LHCN-M2 (cell line): Measurements from ENCODE around the gene SYNGR1. TPM values are rescaled to one million over a fixed set of nuclear protein-coding genes. Genes with fewer than 3 reads are reported as not detected.
"Not testable (repeated sequence)": the region's sequence is repeated elsewhere in the genome, so short reads cannot be mapped to it uniquely, and the experiment has no call there.

Experiments used
- DNase-seq: peaks from one replicate; pipeline ENCODE4 v3.0.0-alpha.2; 2012; ENCODE audit warnings: low read depth
- total RNA-seq: library from RNA; depleted of rRNA; stranded (reverse); fragments of >200 nt; gene quantifications from 2 replicates; pipeline ENCODE4 v1.2.3, GENCODE V29; 2014

SYNGR1 gene
- total RNA-seq, 1 experiment from 2014 or later, result 4.0 TPM

DNA sequence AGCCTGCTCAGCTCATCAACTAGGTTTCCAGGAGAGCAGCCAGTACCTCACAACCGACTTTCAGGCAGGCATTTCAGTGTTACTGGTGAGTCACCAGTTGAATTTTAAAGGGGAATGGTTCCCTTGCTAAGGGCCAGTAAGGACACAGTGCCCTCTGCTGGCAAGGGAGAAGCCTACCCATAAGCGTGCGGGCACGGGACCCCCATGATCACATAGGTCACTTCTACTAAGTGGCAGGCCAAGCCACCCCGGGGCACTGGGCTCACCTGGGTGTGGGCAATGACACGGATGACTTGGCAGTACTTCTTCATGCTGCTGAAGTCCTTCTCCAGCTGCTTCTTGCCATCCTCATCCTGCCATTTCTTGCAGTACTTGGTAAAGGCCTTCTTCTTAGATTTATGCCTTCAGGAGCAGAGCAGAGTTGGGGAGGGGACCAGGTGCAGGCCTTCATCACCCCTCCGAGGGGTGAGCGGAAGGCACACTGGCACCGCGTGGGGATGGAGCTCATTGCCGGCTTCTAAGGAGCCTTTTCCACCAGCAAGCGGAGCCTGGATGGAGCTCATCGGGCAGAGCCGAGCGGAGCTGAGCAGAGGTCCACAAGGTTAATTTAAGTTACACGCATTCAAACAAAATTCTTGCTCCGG lies 33.2 kb upstream of the SYNGR1 start:
- DNase-seq, result peak; percentile 92

DNA sequence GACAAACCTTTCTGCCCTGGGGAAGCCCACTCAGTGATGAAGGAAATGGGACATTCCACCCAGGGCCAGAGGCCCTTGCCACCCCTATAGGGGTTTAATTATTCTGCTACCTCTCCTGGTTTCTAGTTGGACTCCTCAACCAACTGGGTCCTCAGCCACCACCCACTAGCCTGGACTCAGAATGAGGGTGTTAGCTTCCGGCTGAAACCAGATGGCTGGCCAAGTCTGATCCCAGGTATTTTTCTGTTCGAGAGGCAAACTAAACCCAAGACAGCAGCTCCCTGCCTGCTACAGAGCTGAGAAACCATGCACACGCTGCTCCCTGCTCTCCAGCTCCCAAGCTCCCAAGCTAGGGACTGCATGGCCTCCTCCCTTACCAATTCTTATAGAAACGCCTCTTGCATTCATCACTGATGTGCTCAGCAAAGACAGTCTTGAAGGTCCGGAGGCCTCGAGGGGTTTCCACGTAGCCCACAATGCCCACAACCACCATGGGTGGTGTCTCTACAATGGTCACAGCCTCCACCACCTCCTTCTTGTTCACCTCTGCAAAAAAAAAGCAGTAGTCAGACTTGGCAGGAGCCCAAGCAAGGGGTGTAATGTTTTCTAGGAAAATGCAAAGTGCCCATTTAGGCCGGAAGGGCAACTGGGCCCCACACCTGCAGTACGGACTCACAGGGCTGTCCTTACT lies 32.6 kb upstream of the SYNGR1 start:
- DNase-seq, result no peak

DNA sequence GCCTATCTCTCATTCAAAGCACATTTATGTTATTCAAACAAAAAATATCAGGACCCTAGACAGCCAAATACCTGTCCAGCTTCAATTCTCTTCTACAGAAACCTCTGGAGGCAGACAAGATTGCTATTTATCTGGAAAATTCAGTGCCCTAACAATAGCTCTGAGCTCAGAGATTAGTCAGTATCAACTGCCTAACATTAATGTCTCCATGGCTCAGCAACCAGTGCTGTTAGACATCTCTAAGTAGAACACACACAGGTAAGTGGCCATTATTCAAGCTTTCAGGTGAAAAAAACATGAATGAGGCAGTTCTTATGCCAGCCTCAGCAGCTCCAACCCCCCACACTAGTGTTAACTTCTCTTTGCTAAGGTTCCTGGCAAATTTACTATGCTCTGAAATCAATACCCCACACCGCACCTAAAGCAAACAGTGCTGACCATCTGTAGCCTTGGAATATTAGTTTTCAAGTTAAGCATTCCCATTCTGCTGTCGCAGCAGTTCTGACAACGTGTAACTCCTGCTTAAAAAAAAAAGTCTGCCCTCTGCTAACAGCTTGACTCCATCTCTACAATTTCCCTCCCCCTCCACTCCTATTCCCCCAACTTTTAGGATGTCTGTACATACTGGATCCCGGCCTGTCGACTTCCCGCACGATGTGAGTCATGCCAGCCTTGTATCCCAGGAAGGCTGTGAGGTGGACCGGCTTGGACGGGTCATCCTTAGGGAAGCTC lies 31.9 kb upstream of the SYNGR1 start:
- DNase-seq, result peak; percentile 63

DNA sequence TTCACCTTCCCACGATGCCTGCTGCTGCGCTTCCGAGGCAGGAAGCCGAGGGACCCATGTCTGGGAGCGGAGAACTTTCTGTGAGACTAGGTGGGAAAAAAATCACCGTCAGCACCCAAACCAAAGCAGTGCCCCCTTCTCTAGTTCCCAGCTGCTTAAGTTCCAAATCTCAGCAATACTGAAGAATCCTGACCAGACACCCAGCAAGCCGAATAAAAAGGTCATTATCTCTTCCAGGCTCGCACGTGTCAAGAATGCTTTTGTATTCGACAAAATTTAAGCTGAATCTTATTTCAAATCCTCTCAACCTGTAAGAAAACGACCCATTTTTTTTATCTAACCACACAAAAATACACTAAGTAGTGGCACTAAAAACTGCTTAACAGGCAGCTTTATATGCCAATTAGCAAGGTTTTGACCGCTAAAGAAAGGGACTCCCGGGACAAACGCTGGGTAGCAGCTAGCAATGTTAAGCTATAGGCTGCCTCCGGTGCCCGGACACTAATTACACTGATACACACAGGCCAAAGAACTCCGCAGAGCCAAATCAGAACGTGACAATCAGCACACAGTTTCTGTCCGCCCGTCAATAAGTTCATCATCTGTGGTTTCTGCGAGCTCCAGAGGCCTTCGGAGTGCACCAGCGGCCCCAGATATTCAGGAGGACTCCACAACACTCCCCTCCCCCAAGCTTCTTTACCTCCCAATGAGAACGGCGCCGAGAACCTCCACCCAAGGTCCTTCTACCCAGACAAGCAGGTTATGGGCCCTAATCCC lies 31.1 kb upstream of the SYNGR1 start:
- no peak for DNase-seq

DNA sequence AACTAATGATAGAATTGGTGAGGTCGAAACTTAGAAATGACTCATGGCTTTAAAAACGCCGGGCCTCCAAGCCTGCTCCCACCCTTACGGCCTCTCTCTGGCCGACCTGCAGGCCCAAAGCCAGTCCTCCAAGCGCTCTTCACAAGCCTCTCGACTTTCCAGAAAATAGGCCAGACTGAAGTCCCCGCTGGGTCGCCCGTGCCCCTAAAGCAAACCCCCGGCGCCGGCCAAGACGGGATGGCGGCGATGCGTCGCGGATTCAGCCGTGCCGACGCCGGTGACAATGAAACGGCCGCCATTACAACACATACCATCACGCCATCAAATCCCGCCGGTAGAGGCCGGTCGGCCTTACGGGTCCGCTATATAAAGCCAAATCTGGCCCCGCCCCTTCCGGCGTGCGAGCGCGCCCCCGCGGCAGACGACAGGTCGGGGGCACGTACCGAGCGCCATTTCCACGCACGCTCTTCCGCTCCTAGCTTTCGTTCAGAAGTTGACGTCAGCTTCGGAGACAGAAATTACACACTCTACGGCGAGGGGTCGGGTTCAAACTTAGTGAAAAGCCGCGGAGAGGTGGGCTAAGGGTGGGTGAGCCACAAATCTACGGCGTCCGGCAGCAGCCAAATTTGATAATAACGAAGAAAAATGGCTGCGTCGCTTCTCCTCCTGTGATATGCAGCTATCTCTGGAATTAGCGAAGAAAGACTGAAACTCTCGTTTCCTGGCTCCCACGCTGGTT lies 30.3 kb upstream of the SYNGR1 start, which contains the start of gene RPL3:
Gene RPL3 (minus strand): TSS at position 340 of the 739 bp plus-strand sequence. CDS start 26 bp downstream, at position 314.
- peak; percentile 99 for DNase-seq

DNA sequence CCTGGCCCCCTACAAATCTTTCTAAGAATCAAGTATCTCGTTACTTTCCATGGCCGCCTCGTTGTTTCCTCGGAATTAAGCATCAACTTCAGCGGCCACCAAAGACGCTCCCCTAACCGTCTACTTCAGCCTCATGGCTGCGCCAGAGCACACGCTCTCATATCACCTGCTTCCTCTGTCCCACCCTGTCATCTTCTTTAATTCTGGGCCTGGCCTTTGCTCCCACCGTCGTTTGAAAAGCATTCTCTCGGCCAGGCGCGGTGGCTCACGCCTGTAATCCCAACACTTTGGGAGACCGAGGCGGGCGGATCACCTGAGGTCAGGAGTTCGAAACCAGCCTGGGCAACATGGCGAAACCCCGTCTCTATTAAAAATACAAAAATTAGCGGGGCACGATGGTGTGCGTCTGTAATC lies 29.2 kb upstream of the SYNGR1 start:
- not testable (repeated sequence) for DNase-seq

DNA sequence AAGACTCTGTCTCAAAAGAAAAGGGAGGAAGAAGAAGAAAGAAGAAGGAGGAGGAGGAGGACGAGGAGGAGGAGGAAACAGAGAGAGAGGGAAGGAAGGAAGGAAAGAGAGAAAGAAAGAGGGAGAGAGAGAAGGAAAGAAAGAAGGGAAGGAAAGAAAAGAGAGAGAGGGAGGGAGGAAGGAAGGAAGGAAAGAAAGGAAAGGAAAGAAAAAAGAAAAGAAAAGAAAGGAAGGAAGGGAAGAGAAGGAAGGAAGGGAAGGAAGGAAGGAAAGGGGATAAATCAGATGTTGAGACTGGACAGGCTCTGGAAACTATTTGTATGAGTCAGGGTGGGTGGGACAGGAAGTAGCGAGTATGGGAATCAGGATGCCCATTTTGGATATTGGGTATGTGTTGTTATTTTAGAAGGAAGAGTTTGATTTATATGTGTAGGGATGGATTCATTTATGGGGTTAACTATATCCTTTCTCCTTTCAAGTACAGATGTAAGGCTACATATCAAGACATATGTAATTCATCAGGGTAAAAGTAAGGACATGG lies 24.3 kb upstream of the SYNGR1 start:
- DNase-seq, result peak; percentile 29

DNA sequence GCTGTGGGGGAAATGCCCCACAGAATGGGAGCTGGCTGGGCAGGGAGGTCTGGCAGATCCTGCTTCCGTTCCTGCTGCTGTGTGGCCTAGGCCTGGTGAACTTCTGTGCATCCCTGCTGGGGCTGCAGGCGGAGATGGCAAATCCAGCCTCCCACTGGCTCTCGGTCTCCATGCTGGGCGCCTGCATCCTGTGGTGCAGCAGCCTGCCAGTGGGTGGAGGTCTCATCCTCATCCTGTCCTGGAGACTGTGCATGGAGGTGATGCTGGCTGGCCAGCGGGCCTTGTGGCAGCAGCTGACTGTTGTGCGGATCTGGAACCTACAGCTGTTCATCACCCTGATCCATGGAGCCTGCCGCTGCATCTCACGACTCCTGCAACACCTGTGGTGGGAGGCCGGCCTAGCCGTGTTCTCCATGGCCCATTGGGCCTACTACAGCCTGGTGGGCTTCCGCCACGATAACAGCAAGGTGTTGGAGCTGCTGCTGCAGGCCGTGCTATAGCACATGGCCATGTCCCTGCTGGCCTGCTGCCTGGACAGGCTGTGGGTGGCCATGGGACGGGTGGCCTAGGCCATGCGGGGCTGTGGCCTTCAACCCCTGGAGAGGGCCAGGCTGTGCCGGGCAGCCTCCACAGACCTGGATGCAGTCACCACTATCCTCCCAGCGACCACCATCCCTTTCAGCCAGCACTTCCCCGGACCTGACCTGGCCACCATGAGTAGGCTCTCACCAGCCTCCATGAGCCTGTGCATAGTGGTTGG lies 21.6 kb upstream of the SYNGR1 start:
- no peak for DNase-seq

DNA sequence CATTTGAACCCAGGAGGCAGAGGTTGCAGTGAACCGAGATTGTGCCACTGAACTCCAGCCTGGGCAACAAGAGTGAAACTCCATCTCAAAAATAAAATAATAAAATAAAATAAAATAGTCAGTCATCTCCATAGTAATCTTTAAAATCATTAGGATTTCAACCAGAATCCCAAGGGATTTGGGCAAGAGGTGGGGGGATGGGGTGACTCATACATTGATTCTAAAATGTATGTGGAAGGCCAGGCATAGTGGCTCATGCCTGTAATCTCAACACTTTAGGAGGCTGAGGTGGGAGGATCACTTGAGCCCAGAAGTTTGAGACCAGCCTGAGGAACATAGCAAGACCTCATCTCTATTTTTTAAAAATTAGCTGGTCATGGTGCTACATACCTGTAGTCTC lies 19.2 kb upstream of the SYNGR1 start:
- DNase-seq, result peak; percentile 29

DNA sequence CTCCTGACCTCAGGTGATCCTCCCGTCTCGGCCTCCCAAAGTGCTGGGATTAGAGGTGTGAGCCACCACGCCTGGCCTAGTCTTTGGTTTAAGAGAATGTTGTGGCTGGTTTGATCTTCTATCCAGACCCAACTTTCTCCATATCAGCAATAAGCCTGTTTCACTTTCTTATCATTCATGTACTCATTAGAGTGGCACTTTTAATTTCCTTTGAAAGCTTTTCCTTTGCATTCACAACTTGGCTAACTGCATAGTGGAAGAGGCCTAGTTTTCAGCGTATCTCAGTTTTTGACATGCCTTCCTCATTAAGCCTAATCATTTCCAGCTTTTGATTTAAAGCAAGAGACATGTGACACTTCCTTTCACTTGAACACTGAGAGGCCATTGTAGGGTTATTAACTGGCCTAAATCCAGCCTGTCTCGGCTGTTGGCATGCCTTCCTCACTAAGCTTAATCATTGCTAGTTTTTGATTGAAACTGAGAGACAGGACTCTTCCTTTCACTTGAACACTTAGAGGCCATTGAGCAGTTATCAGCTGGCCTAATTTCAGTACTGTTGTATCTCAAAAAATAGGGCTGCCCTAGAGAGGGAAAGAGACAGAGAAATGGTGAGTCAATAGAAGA lies 17.2 kb upstream of the SYNGR1 start:
- DNase-seq, result no peak

DNA sequence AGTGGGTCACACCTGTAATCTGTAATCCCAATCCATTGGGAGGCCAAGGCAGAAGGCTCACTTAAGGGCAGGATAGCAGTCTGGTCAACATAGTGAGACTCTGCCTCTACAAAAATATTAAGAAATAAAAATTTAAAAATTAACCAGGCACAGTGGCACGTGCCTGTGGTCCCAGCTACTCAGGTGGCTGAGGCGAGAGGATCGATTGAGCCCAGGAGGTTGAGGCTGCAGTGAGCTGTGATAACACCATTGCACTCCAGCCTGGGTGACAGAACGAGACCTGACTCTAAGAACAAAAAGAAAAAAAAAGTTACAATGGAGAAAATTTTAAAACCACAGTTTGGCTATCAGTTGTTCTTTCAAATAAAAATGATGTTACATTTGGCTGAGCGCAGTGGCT lies 13.4 kb upstream of the SYNGR1 start:
- no peak for DNase-seq

DNA sequence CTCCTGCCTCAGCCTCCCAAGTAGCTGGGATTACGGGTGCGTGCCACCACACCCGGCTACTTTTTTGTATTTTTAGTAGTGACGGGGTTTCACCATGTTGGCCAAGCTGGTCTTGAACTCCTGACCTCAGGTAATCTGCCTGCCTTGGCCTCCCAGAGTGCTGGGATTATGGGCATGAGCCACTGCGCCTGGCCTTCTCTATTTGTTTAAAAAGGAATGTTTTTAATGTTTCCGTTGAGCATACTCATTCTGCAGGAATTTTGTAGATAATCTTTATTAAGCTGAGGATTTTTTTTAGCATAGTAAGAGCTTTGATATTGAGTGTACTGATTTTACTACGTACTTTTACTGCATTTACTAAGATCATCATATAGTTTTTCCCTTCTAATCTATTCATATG lies 10.0 kb upstream of the SYNGR1 start:
- peak; percentile 39 for DNase-seq

DNA sequence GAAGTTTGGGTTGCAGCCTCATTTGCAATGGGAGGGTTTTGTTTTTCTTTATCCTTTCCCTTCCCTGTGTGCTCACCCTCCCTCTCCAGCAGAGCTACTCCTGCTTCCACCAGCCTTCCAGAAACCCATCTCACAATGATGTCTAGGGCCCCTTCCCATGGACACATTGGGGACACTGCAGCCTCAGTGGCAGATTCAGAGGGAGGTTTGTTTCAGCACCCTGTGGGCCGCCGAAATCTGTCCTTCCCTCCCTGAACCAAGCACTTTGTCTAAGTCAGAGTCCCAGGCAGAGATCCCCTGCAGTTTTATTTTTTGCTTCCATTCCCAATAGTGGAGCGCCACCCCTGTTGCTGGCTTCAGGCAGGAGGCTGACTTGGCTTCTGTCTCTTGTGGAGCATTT lies 8.6 kb upstream of the SYNGR1 start:
- no peak for DNase-seq

DNA sequence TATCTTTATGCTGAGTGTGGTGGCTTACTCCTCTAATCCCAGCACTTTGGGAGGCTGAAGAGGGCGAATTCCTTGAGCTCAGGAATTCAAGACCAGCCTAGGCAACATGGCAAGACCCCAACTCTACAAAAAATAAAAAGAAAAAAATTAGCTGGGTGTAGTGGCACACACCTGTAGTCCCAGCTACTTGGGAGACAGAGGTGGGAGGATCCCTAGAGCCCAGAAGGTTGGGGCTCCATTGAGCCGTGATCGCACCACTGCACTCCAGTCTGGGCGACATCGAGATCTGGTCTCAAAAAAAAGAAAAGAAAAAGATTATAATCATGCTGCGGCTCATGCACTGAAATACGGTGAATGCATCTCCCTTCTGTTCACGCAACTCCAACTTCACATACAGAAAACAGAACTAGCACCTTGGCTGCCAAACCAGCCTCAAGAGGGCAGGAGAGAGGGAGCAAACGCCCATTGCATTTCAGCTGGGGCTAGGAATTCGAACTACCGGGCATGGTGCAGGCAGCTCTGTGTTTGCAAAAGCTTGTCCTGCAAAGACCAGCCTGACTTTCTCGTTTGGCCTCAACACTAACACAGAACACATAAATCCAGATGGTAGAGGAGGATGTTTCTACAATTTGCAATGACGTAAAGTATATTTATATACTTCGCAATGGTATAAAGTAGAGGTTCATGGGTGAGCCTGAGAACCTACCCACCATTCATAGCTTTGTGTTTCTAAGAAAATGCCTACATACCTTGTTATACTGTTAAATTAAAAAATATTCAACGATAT lies 6.3 kb upstream of the SYNGR1 start:
- DNase-seq, result peak; percentile 27

DNA sequence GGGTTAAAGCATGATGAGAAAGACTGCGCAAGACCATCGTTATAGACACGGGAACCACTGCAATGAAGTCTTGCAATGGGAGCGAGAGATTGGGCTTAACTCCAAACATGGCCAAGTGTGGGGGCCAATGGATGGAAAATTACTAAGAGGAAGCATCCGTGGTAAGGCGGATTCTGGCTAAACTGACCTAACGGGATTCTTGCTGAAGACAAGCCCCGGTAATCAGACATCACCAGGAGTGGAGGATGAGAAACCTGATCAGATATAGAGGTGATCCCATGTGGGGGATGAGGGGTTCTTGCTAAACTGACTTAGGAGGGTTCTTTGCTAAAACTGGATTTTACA lies 5.8 kb upstream of the SYNGR1 start:
- DNase-seq, result no peak

DNA sequence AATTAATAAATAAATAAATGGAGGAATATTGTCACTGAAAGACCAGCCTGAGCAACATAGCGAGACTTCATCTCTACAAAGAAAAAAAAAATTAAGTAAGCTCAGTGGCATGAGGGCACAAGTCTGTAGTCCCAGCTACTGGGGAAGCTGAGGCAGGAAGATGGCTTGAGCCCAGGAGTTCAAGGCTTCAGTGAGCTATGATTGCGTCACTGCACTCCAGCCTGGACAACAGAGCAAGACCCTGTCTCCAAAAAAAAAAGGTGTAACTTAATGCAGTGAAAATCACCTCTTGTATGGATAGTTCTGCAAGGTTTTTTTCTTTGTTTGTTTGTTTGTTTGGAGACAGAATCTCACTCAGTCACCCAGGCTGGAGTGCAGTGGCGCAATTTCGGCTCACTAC lies 4.6 kb upstream of the SYNGR1 start:
- no peak for DNase-seq

DNA sequence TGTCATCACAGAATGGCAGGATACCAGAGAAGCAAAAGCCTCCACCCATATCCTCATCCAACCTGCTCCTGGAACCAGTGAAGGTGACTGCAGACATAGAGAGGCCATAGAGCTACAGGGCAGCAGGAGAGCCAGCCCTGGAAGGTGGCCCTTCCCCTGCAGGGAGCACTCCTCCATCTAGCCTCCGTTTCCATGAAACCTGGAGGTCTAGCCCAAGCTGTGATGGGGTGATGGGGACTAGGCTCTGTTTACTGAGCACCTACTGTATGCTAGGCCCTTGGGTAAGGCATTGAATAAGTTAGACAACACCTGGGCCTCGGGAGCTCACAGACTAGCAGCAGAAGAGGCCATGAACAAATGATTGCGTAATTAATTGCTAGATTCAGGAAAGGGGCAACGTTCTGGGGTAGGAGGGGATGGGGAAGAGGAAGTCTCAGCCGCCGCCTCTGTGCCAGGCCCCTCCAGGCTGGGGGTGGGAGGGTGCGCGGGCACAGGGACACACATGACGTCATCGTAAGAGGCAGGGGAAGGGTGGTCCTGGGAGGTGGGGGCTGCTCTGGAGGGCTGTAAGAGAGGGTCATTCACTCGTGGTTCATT lies 784 bp upstream of the SYNGR1 start:
- DNase-seq, result no peak

DNA sequence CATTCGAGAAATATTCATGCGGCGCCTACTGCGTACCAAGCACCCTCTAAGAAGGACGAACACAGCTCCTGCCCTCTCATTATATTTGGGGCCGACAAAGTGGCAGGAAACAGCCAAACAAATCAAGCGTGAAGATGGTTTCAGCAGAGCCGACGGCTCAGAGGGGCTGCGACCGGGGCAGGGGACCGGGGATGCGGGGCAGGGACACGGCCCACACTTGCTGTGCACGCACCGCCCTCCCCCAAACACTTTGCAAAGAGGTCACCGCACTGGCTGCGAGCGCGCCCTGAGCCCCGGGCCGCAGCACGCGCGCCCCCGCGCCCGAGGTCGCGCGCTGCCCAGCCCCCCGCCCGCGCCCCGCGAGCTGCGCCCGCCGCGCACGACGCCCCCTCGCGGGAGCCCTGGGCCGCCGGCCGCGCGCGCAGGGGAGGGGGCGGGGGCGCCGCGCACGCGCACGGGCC lies 255 bp upstream of the SYNGR1 start:
- DNase-seq, result no peak
